GM23338 (cell line): ENCODE results near the gene KRTAP9-4. TPM values are rescaled to one million over a fixed set of nuclear protein-coding genes. Genes with fewer than 3 reads are reported as not detected.

Source experiments
- ATAC-seq: fragments of 200-7000 bp; cut with Tn5 transposase; 3 replicates; pipeline ENCODE4 v1.9.1; 2020
- DNase-seq: peaks from one replicate; pipeline ENCODE4 v3.0.0-alpha.2; 2015; ENCODE audit warnings: low spot score
- H2AFZ ChIP-seq: fragments of 200-600 bp; sonication (generic); 2 replicates; pipeline ENCODE4 v1.8.0; 2016; ENCODE audit warnings: antibody characterized with exemption, mild to moderate bottlenecking, moderate library complexity
- H3F3A ChIP-seq: fragments of 200-600 bp; sonication (generic); replicated peaks from 2 replicates; pipeline ENCODE4 v1.8.0; 2017; ENCODE audit warnings: antibody characterized with exemption, mixed run types, low read depth
- H3K27ac ChIP-seq: fragments of 200-600 bp; sonication (generic); 2 replicates; pipeline ENCODE4 v1.6.1; 2016; ENCODE audit warnings: low read depth
- H3K27me3 ChIP-seq: fragments of 200-600 bp; sonication (generic); 2 replicates; pipeline ENCODE4 v1.8.0; 2016; ENCODE audit warnings: mild to moderate bottlenecking, mixed run types, moderate library complexity; ENCODE audit not compliant: insufficient read depth
- H3K36me3 ChIP-seq: fragments of 200-600 bp; sonication (generic); 2 replicates; pipeline ENCODE4 v1.8.0; 2016; ENCODE audit warnings: mild to moderate bottlenecking; ENCODE audit not compliant: insufficient read depth
- H3K4me1 ChIP-seq: fragments of 200-600 bp; sonication (generic); 2 replicates; pipeline ENCODE4 v1.8.0; 2016; ENCODE audit warnings: mild to moderate bottlenecking, moderate library complexity; ENCODE audit not compliant: insufficient read depth
- H3K4me2 ChIP-seq: fragments of 200-600 bp; sonication (generic); 2 replicates; pipeline ENCODE4 v1.7.1; 2017; ENCODE audit warnings: mixed run types
- H3K4me3 ChIP-seq: fragments of 200-600 bp; sonication (generic); 2 replicates; pipeline ENCODE4 v1.6.1; 2016; ENCODE audit warnings: mixed run types
- H3K79me2 ChIP-seq: fragments of 200-600 bp; sonication (generic); replicated peaks from 2 replicates; pipeline ENCODE4 v1.8.0; 2017; ENCODE audit warnings: mild to moderate bottlenecking; ENCODE audit not compliant: insufficient read depth
- H3K9me2 ChIP-seq: fragments of 200-600 bp; sonication (generic); 2 replicates; pipeline ENCODE4 v1.8.0; 2017; ENCODE audit not compliant: insufficient read depth
- H4K20me1 ChIP-seq: fragments of 200-600 bp; sonication (generic); replicated peaks from 2 replicates; pipeline ENCODE4 v1.8.0; 2017; ENCODE audit warnings: mild to moderate bottlenecking; ENCODE audit not compliant: insufficient read depth
- H3K27ac Mint-ChIP-seq: 2 replicates; pipeline ENCODE4 v1.8.0; 2020; ENCODE audit warnings: inconsistent platforms, mild to moderate bottlenecking, moderate library complexity, mixed read lengths
- H3K27me3 Mint-ChIP-seq: 3 replicates; pipeline ENCODE4 v1.8.0; 2022; ENCODE audit warnings: low read depth, mild to moderate bottlenecking, moderate library complexity, mixed read lengths, inconsistent platforms; ENCODE audit not compliant: insufficient read depth, poor library complexity
- H3K36me3 Mint-ChIP-seq: 3 replicates; pipeline ENCODE4 v1.8.0; 2021; ENCODE audit warnings: low read depth, mild to moderate bottlenecking, inconsistent platforms, moderate library complexity, mixed read lengths
- H3K4me1 Mint-ChIP-seq: 3 replicates; pipeline ENCODE4 v1.8.0; 2020; ENCODE audit warnings: mild to moderate bottlenecking, inconsistent platforms, mixed read lengths
- H3K4me3 Mint-ChIP-seq: 3 replicates; pipeline ENCODE4 v1.8.0; 2021; ENCODE audit warnings: moderate library complexity, mild to moderate bottlenecking, inconsistent platforms, mixed read lengths
- H3K9me3 Mint-ChIP-seq: 3 replicates; pipeline ENCODE4 v1.8.0; 2020; ENCODE audit warnings: moderate library complexity, mild to moderate bottlenecking, inconsistent platforms, mixed read lengths
- CREB1 ChIP-seq: fragments of 250-450 bp; sonication (Bioruptor Pico); IDR thresholded peaks from 2 replicates; pipeline ENCODE4 v1.5.0; 2020; ENCODE audit warnings: low read depth, mild to moderate bottlenecking, moderate library complexity
- CTCF ChIP-seq, 2 experiments: fragments of 200-600 bp in 1 of 2; sonication (generic) in 1 of 2; conservative IDR thresholded peaks; 2 replicates each; pipeline versions ENCODE4 v1.5.1 to v1.6.1; 2016 to 2017; ENCODE audit warnings: antibody characterized with exemption in 2 of 2, low read depth in 2 of 2, mild to moderate bottlenecking in 2 of 2, moderate library complexity in 1 of 2
- ETS1 ChIP-seq: IDR thresholded peaks from 2 replicates; pipeline ENCODE4 v1.6.1; 2016; ENCODE audit warnings: antibody characterized with exemption
- EZH2 ChIP-seq: fragments of 200-600 bp; sonication (generic); IDR thresholded peaks from one replicate; pipeline ENCODE4 v1.8.0; 2017; ENCODE audit warnings: antibody characterized with exemption, mild to moderate bottlenecking, low read depth; ENCODE audit not compliant: unreplicated experiment
- EZH2phosphoT487 ChIP-seq: fragments of 200-600 bp; sonication (generic); IDR thresholded peaks from one replicate; pipeline ENCODE4 v1.8.1; 2018; ENCODE audit warnings: antibody characterized with exemption; ENCODE audit not compliant: unreplicated experiment
- JUNB ChIP-seq: IDR thresholded peaks from one replicate; pipeline ENCODE4 v1.6.1; 2016; ENCODE audit warnings: antibody characterized with exemption; ENCODE audit not compliant: unreplicated experiment
- NANOG ChIP-seq: IDR thresholded peaks from 2 replicates; pipeline ENCODE4 v1.6.1; 2016; ENCODE audit warnings: antibody characterized with exemption, borderline replicate concordance
- POLR2AphosphoS5 ChIP-seq: IDR thresholded peaks from 2 replicates; pipeline ENCODE4 v1.6.1; 2016; ENCODE audit warnings: antibody characterized with exemption, low read depth
- REST ChIP-seq: IDR thresholded peaks from one replicate; pipeline ENCODE4 v1.6.1; 2018; ENCODE audit warnings: antibody characterized with exemption; ENCODE audit not compliant: unreplicated experiment
- STAT1 ChIP-seq: IDR thresholded peaks from one replicate; pipeline ENCODE4 v1.6.1; 2016; ENCODE audit warnings: antibody characterized with exemption; ENCODE audit not compliant: unreplicated experiment
- ZNF114 ChIP-seq: fragments of 250-450 bp; sonication (Bioruptor Pico); IDR thresholded peaks from 2 replicates; pipeline ENCODE4 v1.5.0; 2020; ENCODE audit warnings: mild to moderate bottlenecking, moderate library complexity
- ZNF331 ChIP-seq: fragments of 250-450 bp; sonication (Bioruptor Pico); IDR thresholded peaks from 2 replicates; pipeline ENCODE4 v1.5.0; 2020; ENCODE audit warnings: low read depth, mild to moderate bottlenecking, moderate library complexity
- ZNF462 ChIP-seq: fragments of 250-450 bp; sonication (Bioruptor Pico); IDR thresholded peaks from 2 replicates; pipeline ENCODE4 v1.5.0; 2020; ENCODE audit warnings: mild to moderate bottlenecking, moderate library complexity
- polyA plus RNA-seq: library from polyadenylated mRNA; unstranded; fragments of >200 nt; fragmentation: Nextera tagmentation; extraction: Ambion mirVana; gene quantifications from 2 replicates; pipeline ENCODE4 v1.2.1, GENCODE V29; 2016
- total RNA-seq: library from RNA; depleted of rRNA; stranded (reverse); fragments of >200 nt; shearing (Covaris generic); gene quantifications from 2 replicates; pipeline ENCODE4 v1.2.3, GENCODE V29; 2014

KRTAP9-4 gene
- total and polyA plus RNA-seq, 2 experiments from 2014 or later: not detected

- Histone ChIP-seq H3K27ac (no peak overlapping the region), H3K9me2 (peaks cover 4% of the 10 kb centered on the region; the same call in 1 of the 2 replicates), H3K27me3 (no peaks in the 10 kb centered on the region), H3K79me2 (no peaks in the 10 kb centered on the region), H3F3A (no peaks in the 10 kb centered on the region), H3K36me3 (no peaks in the 10 kb centered on the region), H3K4me2 (no peak overlapping the region), H3K4me1 (peaks cover under 1% of the 10 kb centered on the region; the same call in 1 of the 2 replicates), H2AFZ (no peak overlapping the region), H3K4me3 (no peak overlapping the region), H4K20me1 (no peaks in the 10 kb centered on the region)
- ATAC-seq (no peak), DNase-seq (no peak)
- TF ChIP-seq STAT1: no peak
- TF ChIP-seq NANOG: no peak
- TF ChIP-seq EZH2phosphoT487: no peak
- TF ChIP-seq CREB1: no peak
- TF ChIP-seq REST: no peak
- no peak for TF ChIP-seq ETS1
- no peak for TF ChIP-seq ZNF114 (CRISPR knock-in tag)
- no peak for TF ChIP-seq POLR2AphosphoS5
- no peak for TF ChIP-seq ZNF331
- TF ChIP-seq JUNB: no peak
- no peak for TF ChIP-seq CTCF (conservative IDR thresholded peaks at IDR 0.05; ENCODE audit: low read depth in 2 of 2)
- no peak for TF ChIP-seq ZNF462 (CRISPR knock-in tag)
- TF ChIP-seq EZH2: no peak
- H3K4me1 Mint-ChIP-seq: no peaks in the 10 kb centered on the region; the same call in 2 of the 3 replicates
- H3K27ac Mint-ChIP-seq: no peak overlapping the region
- no peaks in the 10 kb centered on the region for H3K36me3 Mint-ChIP-seq
- peaks cover 2% of the 10 kb centered on the region for H3K27me3 Mint-ChIP-seq
- H3K9me3 Mint-ChIP-seq: no peaks in the 10 kb centered on the region
- no peak overlapping the region for H3K4me3 Mint-ChIP-seq
Observed at GRCh38 chr17:41278176-41278955, 28.9 kb downstream of the KRTAP9-4 start.
